IMR-90 (cell line): ENCODE results near the gene BDKRB1. TPM values are rescaled to one million over a fixed set of nuclear protein-coding genes. Genes with fewer than 3 reads are reported as not detected.
A peak's percentile ranks its signal among the peaks of the same experiment; 100 is the strongest.

ENCODE experiments used
- ATAC-seq: fragments of 200-7000 bp; cut with Tn5 transposase; 2 replicates; pipeline ENCODE4 v1.9.1; 2020; ENCODE audit warnings: low read depth, mild to moderate bottlenecking, moderate library complexity
- BruUV-seq: library from RNA; stranded (reverse); fragments of 400-500 nt; replicated peaks from 2 replicates; lab custom pipeline; 2021; lab: Mats Ljungman, UMichigan
- CTCF ChIA-PET: fragments of 300-600 bp; formaldehyde crosslinking; extraction: SDS; loops from one replicate; lab custom pipeline; 2021; ENCODE audit warnings: antibody characterized with exemption; lab: Yijun Ruan, JAX
- POLR2A ChIA-PET: fragments of 300-600 bp; sonication (Branson Sonifier 250); formaldehyde crosslinking; loops from one replicate; lab custom pipeline; 2022; ENCODE audit warnings: antibody characterized with exemption; ENCODE audit not compliant: unreplicated experiment; lab: Charles Lee
- DNase-seq: peaks from one replicate; pipeline ENCODE4 v3.0.0; 2013
- H2AFZ ChIP-seq: replicated peaks from 2 replicates; pipeline ENCODE3; 2013; ENCODE audit warnings: low read length, mild to moderate bottlenecking; ENCODE audit not compliant: poor library complexity
- H2AK5ac ChIP-seq: 2 replicates; pipeline ENCODE4 v1.6.1; 2013; ENCODE audit warnings: low read depth, low read length, inconsistent platforms
- H2AK9ac ChIP-seq: replicated peaks from 2 replicates; pipeline ENCODE3; 2013; ENCODE audit warnings: mild to moderate bottlenecking, low read depth, low read length, moderate library complexity; ENCODE audit not compliant: poor library complexity
- H2BK120ac ChIP-seq: 2 replicates; pipeline ENCODE4 v1.6.1; 2013; ENCODE audit warnings: low read depth, low read length, inconsistent platforms
- H2BK15ac ChIP-seq: 3 replicates; pipeline ENCODE4 v1.6.1; 2013; ENCODE audit warnings: low read depth, low read length, inconsistent platforms
- H2BK20ac ChIP-seq: 2 replicates; pipeline ENCODE4 v1.6.1; 2013; ENCODE audit warnings: low read depth, mild to moderate bottlenecking, inconsistent platforms, low read length, moderate library complexity
- H2BK5ac ChIP-seq: 2 replicates; pipeline ENCODE4 v1.6.1; 2013; ENCODE audit warnings: mild to moderate bottlenecking, low read depth, low read length, inconsistent platforms; ENCODE audit not compliant: poor library complexity, severe bottlenecking
- H3K14ac ChIP-seq: replicated peaks from 2 replicates; pipeline ENCODE4 v1.6.1; 2013; ENCODE audit warnings: low read depth, low read length, inconsistent platforms
- H3K18ac ChIP-seq: 2 replicates; pipeline ENCODE4 v1.6.1; 2013; ENCODE audit warnings: low read depth, low read length, control low read depth
- H3K23ac ChIP-seq: 2 replicates; pipeline ENCODE4 v1.6.1; 2013; ENCODE audit warnings: low read depth, low read length, inconsistent platforms
- H3K27ac ChIP-seq: 2 replicates; pipeline ENCODE4 v1.5.1; 2013; ENCODE audit warnings: mild to moderate bottlenecking, control low read depth, low read length; ENCODE audit not compliant: insufficient read depth
- H3K27me3 ChIP-seq: 2 replicates; pipeline ENCODE4 v1.6.1; 2013; ENCODE audit warnings: low read length; ENCODE audit not compliant: control insufficient read depth, insufficient read depth
- H3K36me3 ChIP-seq: 2 replicates; pipeline ENCODE4 v1.6.1; 2013; ENCODE audit warnings: low read length, mixed read lengths; ENCODE audit not compliant: control insufficient read depth, insufficient read depth
- H3K4ac ChIP-seq: 2 replicates; pipeline ENCODE4 v1.6.1; 2013; ENCODE audit warnings: low read depth, low read length, inconsistent platforms
- H3K4me1 ChIP-seq: 2 replicates; pipeline ENCODE4 v1.6.1; 2013; ENCODE audit warnings: low read length, mixed read lengths; ENCODE audit not compliant: control insufficient read depth, insufficient read depth
- H3K4me2 ChIP-seq: 2 replicates; pipeline ENCODE4 v1.6.1; 2013; ENCODE audit warnings: low read depth, mild to moderate bottlenecking, control low read depth, low read length, moderate library complexity
- H3K4me3 ChIP-seq: 2 replicates; pipeline ENCODE4 v1.5.1; 2013; ENCODE audit warnings: low read depth, mild to moderate bottlenecking, control low read depth, low read length, moderate library complexity; ENCODE audit not compliant: insufficient read depth
- H3K56ac ChIP-seq: 2 replicates; pipeline ENCODE4 v1.6.1; 2013; ENCODE audit warnings: low read length, inconsistent platforms; ENCODE audit not compliant: insufficient read depth; ENCODE audit errors: extremely low read depth
- H3K79me1 ChIP-seq, 2 experiments: 2 replicates each; pipeline ENCODE4 v1.6.1; 2013; ENCODE audit warnings: low read length in 2 of 2, inconsistent platforms in 1 of 2, low read depth in 1 of 2
- H3K9ac ChIP-seq: 2 replicates; pipeline ENCODE4 v1.6.1; 2013; ENCODE audit warnings: low read depth, low read length, control low read depth
- H3K9me1 ChIP-seq: 2 replicates; pipeline ENCODE4 v1.6.1; 2013; ENCODE audit warnings: low read length, inconsistent platforms; ENCODE audit not compliant: insufficient read depth
- H3K9me3 ChIP-seq: 2 replicates; pipeline ENCODE4 v1.6.1; 2013; ENCODE audit warnings: low read length; ENCODE audit not compliant: control insufficient read depth, insufficient read depth
- H4K20me1 ChIP-seq: 2 replicates; pipeline ENCODE4 v1.6.1; 2013; ENCODE audit warnings: low read length, inconsistent platforms; ENCODE audit not compliant: insufficient read depth
- H4K5ac ChIP-seq: 2 replicates; pipeline ENCODE4 v1.6.1; 2013; ENCODE audit warnings: mild to moderate bottlenecking, low read depth, low read length, control low read depth
- H4K8ac ChIP-seq, 2 experiments: 2 replicates each; pipeline ENCODE4 v1.6.1; 2013; ENCODE audit warnings: low read depth in 2 of 2, low read length in 2 of 2, control low read depth in 1 of 2, inconsistent platforms in 1 of 2
- H4K91ac ChIP-seq: 2 replicates; pipeline ENCODE4 v1.6.1; 2013; ENCODE audit warnings: low read depth, low read length, inconsistent platforms; ENCODE audit not compliant: insufficient read depth
- CTCF ChIP-seq: conservative IDR thresholded peaks from 2 replicates; pipeline ENCODE4 v1.5.1; 2012; ENCODE audit warnings: mild to moderate bottlenecking, low read depth, low read length, improper control_type of control experiment
- ELK1 ChIP-seq: fragments of 150-350 bp; IDR thresholded peaks from 2 replicates; pipeline ENCODE4 v1.6.1; 2016; ENCODE audit warnings: low read depth, mild to moderate bottlenecking, low read length, moderate library complexity, borderline replicate concordance
- NFE2L2 ChIP-seq: fragments of 150-350 bp; IDR thresholded peaks from 2 replicates; pipeline ENCODE4 v1.6.1; 2016; ENCODE audit warnings: low read depth, mild to moderate bottlenecking, low read length
- WGBS, 2 experiments: methylation state at CpG; one replicate each; pipeline versions ENCODE4 v1.1.5 to v1.1.7; 2013; ENCODE audit warnings: missing lambda C conversion rate in 2 of 2; ENCODE audit not compliant: insufficient read length in 1 of 2; ENCODE audit errors: extremely low coverage in 2 of 2; 5-methylcytosine and 5-hydroxymethylcytosine counted together
- dilution Hi-C: fragments of 300-500 bp; cut with HindIII; formaldehyde crosslinking; loops from one replicate; pipeline ENCODE4 v1.14.3; 2018; ENCODE audit warnings: low sequenced_read_pairs; ENCODE audit not compliant: unreplicated experiment
- in situ Hi-C: fragments of 300-500 bp; cut with MboI; formaldehyde crosslinking; loops from 3 replicates; pipeline ENCODE4 v1.14.3; 2019; ENCODE audit warnings: low sequenced_read_pairs, inconsistent platforms, mixed read lengths
- intact Hi-C: fragments of 100-400 bp; cut with micrococcal nuclease; formaldehyde crosslinking; loops from 2 replicates; pipeline ENCODE4 v1.10.0; 2022
- polyA plus RNA-seq, 3 experiments: library from polyadenylated mRNA; depleted of rRNA; stranded (reverse); fragments of >200 nt; gene quantifications; 2 replicates each; pipeline ENCODE4 v1.2.3, GENCODE V29; 2012; ENCODE audit warnings: low replicate concordance in 1 of 3
- total RNA-seq: library from RNA; depleted of rRNA; stranded (reverse); fragments of >200 nt; gene quantifications from 2 replicates; pipeline ENCODE4 v1.2.3, GENCODE V29; 2012

BDKRB1 gene
- total and polyA plus RNA-seq, 2 of the 4 experiments (the other 2 are of a cell fraction), result 56.5 to 130 TPM

- intact Hi-C loops (no loop called here), in situ Hi-C loops (no loop called here), dilution Hi-C loops (no loop called here)
- peaks cover 35% of the 10 kb centered on the region for H3K4me1 ChIP-seq
- no peak overlapping the region for H3K4me3 ChIP-seq
- ChIA-PET POLR2A (no interaction called here), CTCF (interaction anchor here (0.6 to 1.0 kb wide), 2 partner anchors 123 to 332 kb away, joined by 3 to 4 read pairs; no protein-coding TSS in a partner anchor)
- H2BK15ac ChIP-seq, result no peak overlapping the region
- H2BK20ac ChIP-seq, result peak overlapping the region; percentile 75
- H3K4ac ChIP-seq, result peak overlapping the region; percentile 91
- peak overlapping the region; percentile 83 for H4K91ac ChIP-seq
- H3K9me3 ChIP-seq, result no peaks in the 10 kb centered on the region
- H3K27ac ChIP-seq, result peak overlapping the region; percentile 16
- DNase-seq (peak; percentile 53), ATAC-seq (peak; percentile 35)
- H3K14ac ChIP-seq, result peak overlapping the region; percentile 33
- 44% methylated on average over 2 of the region's 7 CpGs; no CpG with 5 or more reads in 1 of the 2 experiments for WGBS, 2 experiments
- H3K4me2 ChIP-seq, result no peak overlapping the region
- H3K27me3 ChIP-seq, result no peaks in the 10 kb centered on the region
- 0 out of 2 replicates have a peak overlapping the region, but pooled peaks have one; percentile 27 for H4K5ac ChIP-seq
- no TSS peak for BruUV-seq
- H4K8ac ChIP-seq, result peak overlapping the region; percentile 6 to 87; a peak in 2 of 4 replicates
- peak overlapping the region; percentile 86 for H2AK5ac ChIP-seq
- H2BK5ac ChIP-seq, result peak overlapping the region; percentile 70
- peaks cover 52% of the 10 kb centered on the region for H3K9me1 ChIP-seq
- peak overlapping the region; percentile 62 for H2AK9ac ChIP-seq
- TF ChIP-seq CTCF (no peak), ELK1 (no peak), NFE2L2 (no peak)
- peaks cover 38% of the 10 kb centered on the region for H4K20me1 ChIP-seq
- H3K36me3 ChIP-seq, result peaks cover 75% of the 10 kb centered on the region
- H3K23ac ChIP-seq, result peak overlapping the region; percentile 88; the same call in 1 of the 2 replicates
- H3K56ac ChIP-seq, result 0 out of 2 replicates have a peak overlapping the region, but pooled peaks have one; percentile 21
- H2AFZ ChIP-seq, result peak overlapping the region; percentile 73
- no peak overlapping the region for H3K9ac ChIP-seq
- peak overlapping the region; percentile 1; the same call in 1 of the 2 replicates for H3K18ac ChIP-seq
- H3K79me1 ChIP-seq, result peaks cover 57 to 90% of the 10 kb centered on the region in 2 experiments
- peak overlapping the region; percentile 85 for H2BK120ac ChIP-seq
These were observed 34.8 kb upstream of the BDKRB1 start for GRCh38 chr14:96221109-96221650.
